HepG2 (cell line): Measurements from ENCODE around the gene INAFM1. TPM values are rescaled to one million over a fixed set of nuclear protein-coding genes. Genes with fewer than 3 reads are reported as not detected.

Source experiments
- CCDC6 ChIP-seq: sonication (generic); formaldehyde crosslinking; IDR thresholded peaks from 2 replicates; pipeline ENCODE4 v1.8.1; 2022; ENCODE audit warnings: mild to moderate bottlenecking, missing genetic modification reagents, moderate library complexity
- DRAP1 ChIP-seq: IDR thresholded peaks from 2 replicates; pipeline ENCODE4 v1.6.1; 2016; ENCODE audit warnings: missing genetic modification reagents, missing compliant biosample characterization
- JDP2 ChIP-seq: sonication (generic); formaldehyde crosslinking; IDR thresholded peaks from 2 replicates; pipeline ENCODE4 v1.8.1; 2022; ENCODE audit warnings: missing genetic modification reagents, borderline replicate concordance
- MEIS1 ChIP-seq: sonication (generic); formaldehyde crosslinking; IDR thresholded peaks from 2 replicates; pipeline ENCODE4 v1.9.0; 2021; ENCODE audit warnings: mild to moderate bottlenecking, missing genetic modification reagents, moderate library complexity, borderline replicate concordance
- NFE2 ChIP-seq: sonication (generic); formaldehyde crosslinking; IDR thresholded peaks from 2 replicates; pipeline ENCODE4 v1.4.0; 2020; ENCODE audit warnings: missing genetic modification reagents
- NFIB ChIP-seq: sonication (generic); formaldehyde crosslinking; IDR thresholded peaks from 2 replicates; pipeline ENCODE4 v1.9.0; 2021; ENCODE audit warnings: missing genetic modification reagents, mild to moderate bottlenecking, borderline replicate concordance
- SMAD9 ChIP-seq: sonication (generic); formaldehyde crosslinking; IDR thresholded peaks from 2 replicates; pipeline ENCODE4 v1.5.1; 2020; ENCODE audit warnings: mild to moderate bottlenecking, missing genetic modification reagents
- TEF ChIP-seq: sonication (generic); formaldehyde crosslinking; IDR thresholded peaks from 2 replicates; pipeline ENCODE4 v1.5.0; 2020; ENCODE audit warnings: missing genetic modification reagents
- ZBED4 ChIP-seq: sonication (generic); formaldehyde crosslinking; IDR thresholded peaks from 2 replicates; pipeline ENCODE4 v1.4.0; 2020; ENCODE audit warnings: missing genetic modification reagents, borderline replicate concordance
- ZNF3 ChIP-seq: IDR thresholded peaks from 2 replicates; pipeline ENCODE4 v1.7.0; 2017; ENCODE audit warnings: inconsistent platforms
- ZNF362 ChIP-seq: sonication (generic); formaldehyde crosslinking; IDR thresholded peaks from 2 replicates; pipeline ENCODE4 v1.4.0; 2020; ENCODE audit warnings: missing genetic modification reagents, mild to moderate bottlenecking, borderline replicate concordance
- ZNF460 ChIP-seq: sonication (generic); formaldehyde crosslinking; IDR thresholded peaks from 2 replicates; pipeline ENCODE4 v1.5.1; 2020; ENCODE audit warnings: missing genetic modification reagents, mild to moderate bottlenecking, borderline replicate concordance
- ZNF546 ChIP-seq: sonication (generic); formaldehyde crosslinking; conservative IDR thresholded peaks from 2 replicates; pipeline ENCODE4 v1.8.1; 2023; ENCODE audit warnings: mild to moderate bottlenecking, missing genetic modification reagents
- ZNF691 ChIP-seq: sonication (generic); formaldehyde crosslinking; IDR thresholded peaks from 2 replicates; pipeline ENCODE4 v1.4.0; 2020; ENCODE audit warnings: missing genetic modification reagents, low read depth, mild to moderate bottlenecking, borderline replicate concordance
- ZNF720 ChIP-seq: sonication (generic); formaldehyde crosslinking; IDR thresholded peaks from 2 replicates; pipeline ENCODE4 v1.4.0; 2020; ENCODE audit warnings: missing genetic modification reagents
- ZNF780A ChIP-seq: sonication (generic); formaldehyde crosslinking; IDR thresholded peaks from 2 replicates; pipeline ENCODE4 v1.8.0; 2022; ENCODE audit warnings: mild to moderate bottlenecking, missing genetic modification reagents, moderate library complexity
- ZSCAN21 ChIP-seq: sonication (generic); formaldehyde crosslinking; IDR thresholded peaks from 2 replicates; pipeline ENCODE4 v1.8.0; 2022; ENCODE audit warnings: mild to moderate bottlenecking, missing genetic modification reagents, moderate library complexity, borderline replicate concordance
- ZXDC ChIP-seq: sonication (generic); formaldehyde crosslinking; IDR thresholded peaks from 2 replicates; pipeline ENCODE4 v1.5.0; 2020; ENCODE audit warnings: mild to moderate bottlenecking, missing genetic modification reagents
- polyA plus RNA-seq, 8 experiments: library from polyadenylated mRNA; depleted of rRNA in 3 of 8; stranded (reverse) in 7 of 8; unstranded in 1 of 8; fragments of >200 nt; fragmentation: Illumina TruSeq in 4 of 8; extraction: Trizol in 4 of 8; gene quantifications; 2 replicates each; pipeline versions ENCODE4 v1.2.1 to v1.2.3, GENCODE V29; 2011 to 2016; ENCODE audit warnings: low read depth in 4 of 8, missing spikeins in 1 of 8, mixed read lengths in 1 of 8; ENCODE audit not compliant: insufficient read depth in 1 of 8
- total RNA-seq, 5 experiments: library from RNA; depleted of rRNA; stranded (reverse); fragments of >200 nt; fragmentation: Illumina TruSeq; extraction: Trizol; gene quantifications; 2 replicates each; pipeline ENCODE4 v1.2.3, GENCODE V29; 2016; ENCODE audit warnings: low read depth in 1 of 5

Gene INAFM1
- total and polyA plus RNA-seq, 2 of the 13 experiments (the other 11 are each of a cell fraction or from before 2014, with no cell fraction given), result 0.88 to 1.9 TPM

- peak; percentile 58; the same call in 1 of the 2 replicates for TF ChIP-seq ZNF362 (CRISPR knock-in tag)
- TF ChIP-seq ZBED4 (CRISPR knock-in tag), result peak; percentile 93
- TF ChIP-seq ZNF780A, result peak; percentile 67; the same call in 1 of the 2 replicates
- TF ChIP-seq SMAD9 (CRISPR knock-in tag), result peak; percentile 59; the same call in 1 of the 2 replicates
- TF ChIP-seq DRAP1 (CRISPR knock-in tag), result peak; percentile 53; the same call in 1 of the 2 replicates
- peak; percentile 76; the same call in 1 of the 2 replicates for TF ChIP-seq ZNF3 (CRISPR knock-in tag)
- no peak for TF ChIP-seq NFE2 (CRISPR knock-in tag)
- no peak for TF ChIP-seq ZNF720 (CRISPR knock-in tag)
- TF ChIP-seq ZSCAN21 (CRISPR knock-in tag), result peak; percentile 76; the same call in 1 of the 2 replicates
- no peak for TF ChIP-seq TEF (CRISPR knock-in tag)
- 0 out of 2 replicates have a peak, but pooled peaks have one; percentile 56 for TF ChIP-seq ZNF546 (CRISPR knock-in tag)
- peak; percentile 75 for TF ChIP-seq MEIS1 (CRISPR knock-in tag)
- peak; percentile 93 for TF ChIP-seq CCDC6 (CRISPR knock-in tag)
- peak; percentile 46; the same call in 1 of the 2 replicates for TF ChIP-seq ZNF460 (CRISPR knock-in tag)
- no peak for TF ChIP-seq NFIB (CRISPR knock-in tag)
- TF ChIP-seq JDP2 (CRISPR knock-in tag), result peak; percentile 19; the same call in 1 of the 2 replicates
- peak; percentile 99 for TF ChIP-seq ZXDC (CRISPR knock-in tag)
- no peak for TF ChIP-seq ZNF691
Observed at GRCh38 chr19:47243776-47244547, 30.7 kb upstream of the INAFM1 start (continued).
